HG02852 (cell line): ENCODE results near the gene SLC51B.
"Not testable (repeated sequence)": the region's sequence is repeated elsewhere in the genome, so short reads cannot be mapped to it uniquely, and the experiment has no call there.

Experiments used
- ATAC-seq: cut with Tn5 transposase; IDR thresholded peaks from one replicate; pipeline ENCODE4 v1.9.1; 2021; ENCODE audit warnings: mild to moderate bottlenecking, moderate library complexity; ENCODE audit not compliant: unreplicated experiment

The SLC51B gene

DNA sequence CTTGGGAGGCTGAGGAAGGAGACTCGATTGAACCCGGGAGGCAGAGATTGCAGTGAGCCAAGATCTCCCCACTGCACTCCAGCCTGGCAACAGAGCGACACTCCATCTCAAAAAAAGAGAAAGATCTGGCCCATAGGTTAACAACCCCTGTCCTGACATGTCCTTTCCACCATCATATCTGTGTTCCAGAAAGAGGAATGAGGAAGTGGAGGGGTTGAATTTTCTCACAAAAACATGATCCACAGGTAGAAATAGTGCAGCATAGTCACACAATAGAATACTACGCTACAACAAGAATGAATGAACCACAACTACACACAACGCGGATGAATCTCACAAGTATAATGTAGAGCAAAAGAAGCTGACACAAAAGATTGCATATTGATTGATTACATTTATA lies 4.7 kb upstream of the SLC51B start:
- ATAC-seq = no peak

GRCh38 chr15:65041787-65042186 lies 3.4 kb upstream of the SLC51B start:
- ATAC-seq = no peak

GRCh38 chr15:65042776-65043327 lies 2.3 kb upstream of the SLC51B start:
- ATAC-seq = no peak

DNA sequence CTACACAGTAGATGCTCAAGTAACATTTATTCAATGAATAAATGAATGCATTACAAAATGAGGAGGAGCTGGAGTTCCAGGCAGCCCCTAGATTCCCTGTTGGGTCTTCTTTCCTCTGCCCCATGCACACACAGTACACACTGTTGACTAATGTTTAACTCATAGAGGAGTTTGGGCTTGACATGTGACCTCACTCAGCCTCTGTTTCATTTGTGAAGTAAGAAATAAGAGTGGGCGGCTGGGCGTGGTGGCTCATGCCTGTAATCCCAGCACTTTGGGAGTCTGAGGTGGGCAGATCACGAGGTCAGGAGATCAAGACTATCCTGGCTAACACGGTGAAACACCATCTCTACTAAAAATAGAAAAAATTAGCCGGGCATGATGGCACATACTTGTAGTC lies 969 bp upstream of the SLC51B start:
- not testable (repeated sequence) for ATAC-seq

DNA sequence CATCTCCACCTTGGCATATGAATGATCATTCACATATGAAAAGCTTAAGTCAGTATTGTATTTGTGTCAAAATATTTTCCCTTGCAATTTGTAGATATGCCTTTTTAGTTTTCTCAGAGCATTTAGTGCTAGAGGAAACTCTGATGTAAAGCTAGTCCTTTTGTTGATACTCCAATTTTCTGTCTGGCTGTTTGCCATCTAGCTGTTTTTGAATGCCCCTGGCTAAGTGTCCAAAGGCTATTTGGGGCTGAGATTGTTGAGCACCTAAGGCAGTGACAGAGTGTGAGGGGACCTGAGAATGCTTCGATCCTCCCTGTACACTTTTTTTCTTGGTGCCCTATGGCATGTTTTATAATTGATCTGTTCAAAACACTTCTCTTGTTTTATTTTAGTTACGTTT lies 3.1 kb downstream of the SLC51B start:
- ATAC-seq = no peak

GRCh38 chr15:65049418-65049840 lies 4.2 kb downstream of the SLC51B start:
- ATAC-seq = peak; percentile 90

GRCh38 chr15:65050270-65050669 lies 5.1 kb downstream of the SLC51B start:
- ATAC-seq = no peak

- no peak for ATAC-seq
Observed at GRCh38 chr15:65051266-65051665, 6.1 kb downstream of the SLC51B start.

DNA sequence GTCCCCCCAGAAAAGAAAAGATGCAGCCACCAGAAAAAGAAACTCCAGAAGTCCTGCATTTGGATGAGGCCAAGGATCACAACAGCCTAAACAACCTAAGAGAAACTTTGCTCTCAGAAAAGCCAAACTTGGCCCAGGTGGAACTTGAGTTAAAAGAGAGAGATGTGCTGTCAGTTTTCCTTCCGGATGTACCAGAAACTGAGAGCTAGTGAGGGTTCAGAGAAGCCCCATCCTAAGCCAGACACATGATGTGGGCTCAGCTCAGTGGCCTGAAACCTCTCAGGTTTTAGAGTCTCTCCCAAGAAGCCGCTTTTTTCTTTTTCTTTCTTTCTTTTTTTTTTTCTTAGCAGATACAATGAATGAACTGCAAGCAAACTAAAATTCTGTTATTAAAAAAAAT lies 7.8 kb downstream of the SLC51B start:
- no peak for ATAC-seq

DNA sequence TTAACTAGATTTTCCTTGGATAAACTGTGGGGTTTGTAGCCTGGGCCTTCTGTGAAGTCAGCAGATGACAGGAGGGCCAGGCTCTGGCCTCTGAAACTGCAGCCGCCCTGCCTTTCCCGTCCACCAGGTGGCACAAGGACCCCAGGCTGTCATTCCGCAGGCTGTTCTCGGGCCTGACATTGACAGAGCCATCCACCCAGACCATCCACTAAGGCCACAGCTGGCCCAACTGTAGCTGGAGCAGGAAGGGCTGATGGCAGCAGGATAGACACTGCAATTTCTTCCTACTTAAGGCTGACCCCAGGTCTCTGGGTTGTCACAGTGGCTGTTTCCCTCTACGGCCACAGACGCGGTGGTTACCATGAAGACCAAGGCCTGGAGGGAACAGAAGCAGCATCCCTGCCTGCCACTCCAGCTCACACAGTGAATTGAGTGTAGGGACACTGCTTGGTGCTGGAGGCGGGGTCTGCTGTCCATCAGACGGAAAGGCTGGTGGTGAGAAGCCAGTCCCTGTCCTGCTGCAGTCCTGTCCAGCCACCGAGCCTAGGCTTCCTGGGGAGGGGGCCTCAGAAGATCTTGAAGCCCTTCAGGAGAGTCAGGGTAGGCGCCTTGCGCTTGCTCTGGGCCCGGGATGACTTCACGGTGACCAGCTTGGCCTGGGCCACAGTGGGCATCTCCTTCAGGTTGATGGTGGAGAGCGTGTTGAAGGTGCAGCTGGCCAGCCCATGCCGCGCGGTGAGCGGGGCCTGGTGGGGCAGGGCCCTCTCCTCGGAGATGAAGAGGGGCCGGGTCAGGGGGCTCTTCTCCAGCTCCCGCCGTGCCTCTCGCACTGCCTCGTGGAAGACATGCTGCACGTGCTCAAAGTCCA lies 9.4 kb downstream of the SLC51B start:
- no peak for ATAC-seq

DNA sequence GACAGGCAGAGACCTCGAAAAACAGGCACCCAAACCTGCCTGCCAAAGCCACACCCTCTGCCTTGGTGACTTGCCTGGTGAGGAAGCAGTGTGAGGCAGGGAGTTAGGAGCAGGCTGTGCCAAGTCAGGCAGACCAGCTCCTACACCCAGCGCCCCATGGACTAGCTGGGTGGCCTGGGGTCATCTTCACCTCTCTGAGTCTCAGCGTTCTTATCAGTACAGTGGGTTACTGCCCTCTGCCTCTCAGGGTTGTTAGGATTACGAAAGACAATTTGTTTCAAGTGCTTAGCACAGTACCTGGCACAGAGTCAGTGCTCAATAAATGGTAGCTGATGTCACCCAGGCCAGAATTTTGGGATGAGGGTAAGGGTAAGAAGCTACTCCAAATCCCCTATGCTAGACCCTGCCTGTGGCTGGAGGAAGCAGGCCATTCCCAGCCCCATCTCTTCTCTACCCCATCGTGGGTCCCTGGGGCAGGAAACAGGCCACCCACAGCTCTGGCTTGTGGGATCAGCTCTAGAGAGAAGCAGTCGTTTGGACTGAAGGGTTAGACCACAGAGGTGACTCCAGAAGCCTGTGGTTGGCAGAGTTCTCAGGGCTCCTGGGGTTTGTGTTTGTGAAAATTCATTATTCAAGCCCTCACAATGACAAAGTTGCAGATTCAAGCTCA lies 10.1 kb downstream of the SLC51B start:
- ATAC-seq = no peak

DNA sequence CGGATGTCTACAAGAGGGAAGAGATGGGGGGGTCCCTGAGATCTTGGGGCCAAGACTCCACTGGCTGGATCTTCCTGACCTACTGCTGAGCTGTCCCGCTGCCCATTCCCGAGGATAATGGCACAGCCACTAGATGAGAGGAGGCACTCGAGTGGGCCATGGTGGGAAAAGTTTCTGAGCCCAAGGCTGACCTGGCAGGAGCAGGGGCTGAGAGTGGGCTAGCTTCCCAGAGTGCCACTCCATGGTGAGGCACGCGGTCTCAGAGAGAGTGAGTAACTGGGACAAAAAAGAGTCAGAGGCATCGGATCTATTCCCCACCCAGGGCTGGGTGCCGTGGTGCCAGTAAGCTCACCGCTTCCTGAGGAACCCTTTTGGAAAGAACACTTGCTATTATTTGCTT lies 10.9 kb downstream of the SLC51B start:
- no peak for ATAC-seq

GRCh38 chr15:65056868-65057548 lies 11.8 kb downstream of the SLC51B start:
- no peak for ATAC-seq

GRCh38 chr15:65057549-65057940 lies 12.4 kb downstream of the SLC51B start:
- no peak for ATAC-seq

GRCh38 chr15:65058394-65059368 lies 13.5 kb downstream of the SLC51B start:
- no peak for ATAC-seq

DNA sequence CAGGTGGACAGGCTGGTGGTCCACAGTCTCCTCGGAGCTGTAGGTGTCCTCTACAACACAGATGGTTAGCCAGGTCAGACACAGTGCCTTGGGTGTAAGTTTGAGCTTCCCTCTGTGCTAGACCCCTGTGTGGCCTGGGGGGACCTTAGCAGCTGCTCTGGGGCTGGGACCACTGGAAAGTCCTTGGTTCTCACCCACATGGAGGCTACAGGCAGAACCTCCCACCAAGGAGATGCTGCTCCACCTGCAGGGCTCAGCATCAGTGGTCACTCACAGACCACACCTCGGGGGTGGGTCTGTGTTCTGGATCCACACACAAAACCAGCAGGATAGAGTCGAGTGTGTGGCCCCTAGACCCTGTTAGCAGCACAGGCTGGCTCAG lies 14.2 kb downstream of the SLC51B start:
- ATAC-seq = no peak

GRCh38 chr15:65059931-65060596 lies 14.9 kb downstream of the SLC51B start:
- no peak for ATAC-seq

GRCh38 chr15:65060641-65061397 lies 15.6 kb downstream of the SLC51B start:
- ATAC-seq = no peak

DNA sequence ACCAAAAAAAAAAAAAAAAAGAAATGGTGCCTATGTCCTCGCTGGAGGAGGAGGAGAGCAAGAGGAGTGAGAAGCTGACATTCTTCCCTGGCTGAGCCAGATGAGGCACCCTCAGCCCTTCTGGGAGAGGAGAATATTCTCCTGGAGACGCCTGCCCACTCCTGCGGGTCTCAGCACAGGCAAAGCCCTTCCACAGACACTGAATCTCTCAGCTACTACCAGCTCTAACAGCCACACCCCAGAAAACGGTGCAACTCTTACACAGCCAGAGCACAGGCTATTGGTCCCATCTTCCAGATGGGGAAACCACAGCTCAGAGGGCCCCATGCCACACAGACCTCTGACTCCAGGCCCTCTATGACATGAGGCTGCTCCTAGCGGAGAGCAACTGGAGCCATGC lies 16.9 kb downstream of the SLC51B start:
- no peak for ATAC-seq
